RPMI7951 (cell line): Measurements from ENCODE around the gene THNSL1. TPM values are rescaled to one million over a fixed set of nuclear protein-coding genes. Genes with fewer than 3 reads are reported as not detected.
"Not testable (repeated sequence)": the region's sequence is repeated elsewhere in the genome, so short reads cannot be mapped to it uniquely, and the experiment has no call there.

ENCODE experiments used
- DNase-seq: peaks from one replicate; pipeline ENCODE4 v3.0.0-alpha.2; 2012; ENCODE audit warnings: low read depth
- total RNA-seq: library from RNA; depleted of rRNA; stranded (reverse); fragments of >200 nt; shearing (Covaris generic); gene quantifications from 2 replicates; pipeline ENCODE4 v1.2.3, GENCODE V29; 2014

The THNSL1 gene
- total RNA-seq, 1 experiment from 2014 or later = 4.8 TPM

- no peak for DNase-seq
Measured at GRCh38 chr10:24995072-24995471, 21.3 kb upstream of the THNSL1 start.

DNA sequence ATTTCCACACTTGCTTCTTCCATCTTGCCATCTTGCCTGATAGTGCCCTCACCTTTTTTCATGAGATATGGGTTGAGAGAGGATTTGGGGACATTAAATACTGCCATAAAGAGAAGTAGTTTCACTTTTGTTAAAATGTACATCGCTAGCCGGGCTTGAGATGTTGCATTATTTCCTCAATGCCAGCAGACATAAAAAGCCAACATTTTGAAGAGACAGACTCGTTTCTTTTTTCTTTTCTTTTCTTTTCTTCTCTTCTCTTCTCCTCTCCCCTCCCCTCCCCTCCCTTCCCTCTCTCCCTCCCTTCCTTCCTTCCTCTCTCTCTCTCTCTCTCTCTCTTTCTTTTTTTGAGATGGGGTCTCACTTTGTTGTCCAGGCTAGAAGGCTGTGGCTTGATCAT lies 18.4 kb upstream of the THNSL1 start:
- no peak for DNase-seq

DNA sequence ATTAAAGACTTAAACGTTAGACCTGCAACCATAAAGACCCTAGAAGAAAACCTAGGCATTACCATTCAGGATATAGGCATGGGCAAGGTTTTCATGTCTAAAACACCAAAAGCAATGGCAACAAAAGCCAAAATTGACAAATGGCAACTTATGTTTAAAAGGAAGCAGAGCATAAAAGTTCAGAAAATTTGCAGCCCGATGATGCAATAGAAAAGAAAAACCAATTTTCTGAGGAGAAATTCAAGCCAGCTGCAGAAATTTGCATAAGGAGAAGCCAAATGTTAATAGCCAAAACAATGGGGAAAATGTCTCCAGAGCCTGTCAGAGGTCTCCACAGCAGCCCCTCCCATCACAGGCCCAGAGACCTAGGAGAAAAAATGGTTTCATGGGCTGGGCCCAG lies 4.8 kb upstream of the THNSL1 start:
- DNase-seq = not testable (repeated sequence)

DNA sequence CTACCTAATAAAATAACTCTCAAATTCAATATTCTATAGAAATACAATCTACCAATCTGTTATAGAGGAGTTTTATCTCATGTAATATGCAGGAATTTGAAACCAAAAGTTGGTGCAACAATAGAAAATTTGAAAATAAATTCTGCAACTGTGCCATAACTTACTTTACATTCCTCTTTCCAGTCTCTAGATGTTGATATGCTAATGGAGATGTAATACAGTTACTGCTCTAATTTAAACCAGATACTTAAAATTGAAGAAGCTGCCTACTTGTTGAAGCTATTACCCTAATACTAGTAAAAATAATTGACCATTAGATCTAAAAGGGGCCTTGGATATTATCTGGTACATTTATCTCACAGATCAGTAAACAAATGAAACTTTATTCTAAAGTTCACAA lies 1.8 kb upstream of the THNSL1 start:
- DNase-seq = no peak

- peak; percentile 94 for DNase-seq
Measured at GRCh38 chr10:25015828-25016375, 510 bp upstream of the THNSL1 start, which contains the start of gene ENKUR. Gene ENKUR, minus strand, starts transcription at chr10:25016158. Its CDS starts 222 bp downstream, at chr10:25015936.

DNA sequence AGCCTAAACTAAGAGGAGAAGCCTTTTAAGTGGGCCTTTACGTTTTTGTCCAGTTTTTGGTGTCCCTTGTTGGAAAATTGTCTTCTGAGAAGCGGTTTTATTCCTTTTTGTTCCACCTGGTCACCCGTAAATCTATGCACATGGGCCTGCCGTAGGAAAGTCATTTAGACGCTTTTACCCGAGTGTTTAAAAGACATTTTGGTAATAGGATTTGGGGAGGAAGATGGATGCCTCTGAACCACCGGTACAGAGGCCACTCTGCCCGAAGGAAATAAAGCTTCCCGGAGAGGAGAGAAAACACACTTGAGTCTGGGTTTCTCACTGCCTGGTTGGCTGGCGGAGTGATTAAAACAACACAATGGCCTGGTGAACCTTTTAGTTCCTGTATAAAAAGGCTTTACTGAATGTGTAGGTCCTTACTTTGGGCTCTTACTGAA lies 760 bp downstream of the THNSL1 start:
- no peak for DNase-seq

- no peak for DNase-seq
Measured at GRCh38 chr10:25017661-25018060, 1.2 kb downstream of the THNSL1 start.

GRCh38 chr10:25018703-25019102 lies 2.3 kb downstream of the THNSL1 start:
- DNase-seq = no peak

- DNase-seq = no peak
Measured at GRCh38 chr10:25023278-25023677, 6.9 kb downstream of the THNSL1 start.

DNA sequence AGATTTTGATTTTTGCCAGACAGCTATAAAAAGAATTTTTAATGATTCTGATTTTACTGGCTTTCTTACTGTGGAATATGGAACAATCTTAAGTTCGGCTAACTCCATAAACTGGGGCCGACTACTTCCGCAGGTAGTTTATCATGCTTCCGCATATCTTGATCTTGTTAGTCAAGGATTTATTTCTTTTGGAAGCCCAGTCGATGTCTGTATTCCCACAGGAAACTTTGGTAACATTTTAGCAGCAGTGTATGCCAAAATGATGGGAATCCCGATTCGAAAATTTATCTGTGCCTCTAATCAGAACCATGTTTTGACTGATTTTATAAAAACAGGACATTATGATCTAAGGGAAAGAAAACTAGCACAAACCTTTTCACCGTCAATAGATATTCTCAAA lies 8.1 kb downstream of the THNSL1 start:
- DNase-seq = no peak

- DNase-seq = peak; percentile 36
Measured at GRCh38 chr10:25026463-25026862, 10.1 kb downstream of the THNSL1 start.

GRCh38 chr10:25028711-25029110 lies 12.3 kb downstream of the THNSL1 start:
- no peak for DNase-seq

DNA sequence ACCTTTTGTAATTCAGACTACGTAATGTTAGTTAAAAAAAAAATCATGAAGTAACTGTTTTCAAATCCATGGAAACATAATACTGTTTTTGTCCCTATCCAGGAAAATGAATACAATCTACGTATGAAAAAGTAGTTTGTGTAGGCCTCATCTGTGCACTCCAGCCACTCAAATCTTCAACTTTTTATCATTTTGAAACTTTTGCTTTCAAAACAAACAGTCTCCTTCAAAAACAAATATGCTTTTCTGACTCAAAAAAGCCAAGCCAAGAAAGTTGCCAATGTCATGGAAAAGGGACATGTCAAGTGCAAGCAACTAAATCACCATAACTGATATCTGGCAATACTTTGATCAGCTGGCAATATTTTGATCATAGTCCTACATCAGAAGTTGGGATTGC lies 13.1 kb downstream of the THNSL1 start:
- DNase-seq = no peak

- DNase-seq = no peak
Measured at GRCh38 chr10:25036381-25036780, 20.0 kb downstream of the THNSL1 start.

- DNase-seq = no peak
Measured at GRCh38 chr10:25038325-25038724, 21.9 kb downstream of the THNSL1 start.

DNA sequence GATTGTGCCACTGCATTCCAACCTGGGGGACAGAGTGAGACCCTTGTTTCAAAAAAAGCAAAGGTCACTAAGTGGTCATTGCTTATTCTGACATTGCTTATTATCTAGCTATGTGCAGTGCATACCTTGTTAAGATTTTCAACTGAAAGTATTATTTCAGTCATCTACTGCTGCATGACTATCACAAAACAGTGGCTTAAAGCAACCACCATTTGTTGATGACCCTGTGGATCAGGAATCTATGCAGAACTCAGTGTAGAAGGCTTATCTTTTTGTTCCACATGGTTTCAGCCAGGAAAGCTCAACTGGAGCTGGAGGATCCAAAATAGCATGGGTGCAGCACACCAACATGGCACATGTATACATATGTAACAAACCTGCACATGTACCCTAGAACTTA lies 23.1 kb downstream of the THNSL1 start:
- no peak for DNase-seq

- no peak for DNase-seq
Measured at GRCh38 chr10:25046641-25047040, 30.2 kb downstream of the THNSL1 start.

- no peak for DNase-seq
Measured at GRCh38 chr10:25047088-25047487, 30.7 kb downstream of the THNSL1 start.

GRCh38 chr10:25047591-25048301 lies 31.3 kb downstream of the THNSL1 start:
- DNase-seq = peak; percentile 86

DNA sequence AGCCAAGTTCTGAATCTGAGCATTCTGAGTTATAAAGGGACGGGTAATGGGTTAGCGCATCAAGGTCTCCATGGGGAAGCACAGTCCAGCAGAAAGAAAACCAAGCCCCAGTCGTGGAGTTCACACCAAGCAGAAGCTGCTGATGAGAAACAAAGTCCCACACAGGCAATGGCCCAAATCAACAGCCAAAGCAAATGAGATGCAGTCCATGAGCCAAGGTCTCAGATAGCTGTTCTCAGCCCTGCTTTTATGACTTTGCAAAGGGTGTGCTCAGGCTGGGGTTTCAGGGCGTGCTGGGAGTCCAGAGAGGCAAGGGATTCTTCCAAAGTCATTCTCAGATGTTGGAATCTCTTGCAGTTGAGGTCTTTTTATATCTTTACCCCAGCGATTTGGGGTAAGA lies 32.0 kb downstream of the THNSL1 start:
- DNase-seq = no peak

- DNase-seq = no peak
Measured at GRCh38 chr10:25049966-25050365, 33.6 kb downstream of the THNSL1 start.

DNA sequence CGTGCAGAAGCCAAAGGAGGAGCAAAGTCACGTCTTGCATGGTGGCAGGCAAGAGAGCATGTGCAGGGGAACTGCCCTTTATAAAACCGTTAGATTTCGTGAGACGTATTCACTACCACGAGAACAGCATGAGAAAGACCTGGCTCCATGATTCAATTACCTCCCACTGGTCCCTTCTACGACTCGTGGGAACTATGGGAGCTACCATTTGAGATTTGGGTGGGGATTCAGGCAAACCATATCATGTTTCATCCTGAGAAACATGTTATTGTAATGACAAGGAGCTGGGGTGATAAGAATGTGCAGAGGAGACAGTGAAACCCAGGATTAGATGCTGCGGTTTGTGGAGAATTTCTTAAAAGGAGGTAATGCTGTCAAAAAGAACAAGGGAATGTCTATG lies 34.0 kb downstream of the THNSL1 start:
- no peak for DNase-seq

DNA sequence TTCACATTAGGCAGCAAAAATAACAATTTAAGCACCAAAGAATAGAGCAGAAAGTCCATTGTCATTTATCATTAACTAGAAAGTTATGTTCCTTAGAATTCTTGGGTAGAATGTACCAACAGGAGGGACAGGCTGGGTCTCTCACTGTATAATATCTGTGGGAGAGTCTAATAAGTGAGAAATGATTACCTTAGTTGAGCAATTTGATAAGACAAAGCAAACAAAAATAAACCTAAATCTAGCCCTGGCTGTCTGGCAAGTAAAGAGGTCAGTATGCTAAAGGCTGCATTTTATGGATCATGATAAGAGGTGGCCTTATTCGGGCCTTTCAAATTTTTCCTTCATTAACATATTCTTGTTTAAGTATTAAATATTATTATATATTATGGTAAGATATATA lies 35.6 kb downstream of the THNSL1 start:
- DNase-seq = no peak

DNA sequence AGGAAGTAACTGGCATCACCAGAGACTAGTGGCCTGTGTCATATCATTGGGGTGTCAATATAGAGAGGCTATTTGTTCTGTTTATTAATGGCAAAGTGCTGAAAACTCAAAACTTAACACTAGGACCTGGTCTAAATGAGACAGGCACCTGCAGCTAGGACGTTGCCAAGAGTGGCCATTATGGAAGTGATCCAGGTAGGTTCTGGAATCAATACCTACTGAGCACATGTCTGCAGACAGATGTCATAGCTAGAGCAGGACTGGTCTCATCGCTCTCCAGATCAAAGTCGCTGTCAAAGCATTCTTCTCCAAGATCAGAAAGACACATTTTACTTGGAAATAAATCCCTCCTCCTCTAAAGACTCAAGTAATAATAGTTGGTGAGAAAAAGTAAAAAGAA lies 40.3 kb downstream of the THNSL1 start:
- no peak for DNase-seq
